K562 (cell line): ENCODE data around the gene LAMA5. TPM values are rescaled to one million over a fixed set of nuclear protein-coding genes. Genes with fewer than 3 reads are reported as not detected.

Source experiments
- ATAC-seq: fragments of 200-7000 bp; cut with Tn5 transposase; 3 replicates; pipeline ENCODE4 v1.9.1; 2020; ENCODE audit warnings: moderate library complexity
- BruUV-seq: library from RNA; stranded (reverse); fragments of 400-500 nt; replicated peaks from 2 replicates; lab custom pipeline; 2021; lab: Mats Ljungman, UMichigan
- CTCF ChIA-PET: fragments of 300-600 bp; formaldehyde crosslinking; extraction: SDS; loops from one replicate; lab custom pipeline; 2021; ENCODE audit warnings: low intra/inter-chr PET ratio; lab: Yijun Ruan, JAX
- POLR2A ChIA-PET: fragments of 300-600, 350-650 bp; sonication (Branson Sonifier 250); formaldehyde crosslinking; extraction: SDS; loops from one replicate; lab custom pipeline; 2021; ENCODE audit warnings: antibody characterized with exemption, inconsistent platforms; lab: Yijun Ruan, JAX
- DNase-seq, 4 experiments: peaks; one replicate each; pipeline versions ENCODE4 v3.0.0 to v3.0.0-alpha.2; 2011 to 2018; ENCODE audit warnings: low spot score in 3 of 4, mixed read lengths in 3 of 4; ENCODE audit errors: extremely low read depth in 1 of 4
- FAIRE-seq: peaks from 2 replicates; lab custom pipeline; 2011; peaks lifted over from hg19 to GRCh38; lab: Jason Lieb, UNC
- H2AFZ ChIP-seq: 2 replicates; pipeline ENCODE4 v1.6.0; 2011; ENCODE audit warnings: low read depth, low read length, control low read depth, inconsistent platforms
- H3K27ac ChIP-seq: fragments of 200-600 bp; 3 replicates; pipeline ENCODE4 v1.8.0; 2011; ENCODE audit warnings: low read depth, mild to moderate bottlenecking, control low read depth, inconsistent platforms, low read length, moderate library complexity, mixed read lengths; ENCODE audit errors: extremely low read depth
- H3K27me3 ChIP-seq, 2 experiments: fragments of 300-600 bp in 1 of 2; 2 replicates in 1 of 2; 3 replicates in 1 of 2; pipeline versions ENCODE4 v1.6.0 to v1.8.0; 2011; ENCODE audit warnings: inconsistent platforms in 2 of 2, low read length in 2 of 2, mild to moderate bottlenecking in 1 of 2, mixed read lengths in 1 of 2, moderate library complexity in 1 of 2; ENCODE audit not compliant: control insufficient read depth in 2 of 2, insufficient read depth in 2 of 2
- H3K36me3 ChIP-seq: fragments of 300-600 bp; 3 replicates; pipeline ENCODE4 v1.8.0; 2011; ENCODE audit warnings: mild to moderate bottlenecking, low read length, inconsistent platforms; ENCODE audit not compliant: control insufficient read depth, insufficient read depth
- H3K4me1 ChIP-seq, 2 experiments: fragments of 200-600 bp in 1 of 2; replicated peaks in 1 of 2; 2 replicates in 1 of 2; 3 replicates in 1 of 2; pipeline versions ENCODE4 v1.5.1 to v1.8.0; 2011; ENCODE audit warnings: inconsistent platforms in 2 of 2, low read length in 2 of 2, mild to moderate bottlenecking in 1 of 2, mixed read lengths in 1 of 2, moderate library complexity in 1 of 2; ENCODE audit not compliant: control insufficient read depth in 2 of 2, insufficient read depth in 2 of 2
- H3K4me2 ChIP-seq: 2 replicates; pipeline ENCODE4 v1.6.1; 2011; ENCODE audit warnings: low read length, control low read depth, inconsistent platforms, mixed read lengths; ENCODE audit not compliant: insufficient read depth
- H3K4me3 ChIP-seq: fragments of 200-600 bp; sonication (generic), shearing (Covaris generic); 2 replicates; pipeline ENCODE4 v1.5.1; 2016; ENCODE audit warnings: control low read depth, inconsistent platforms
- H3K79me2 ChIP-seq: fragments of 200-600 bp; 3 replicates; pipeline ENCODE4 v1.8.0; 2011; ENCODE audit warnings: low read length, inconsistent platforms; ENCODE audit not compliant: control insufficient read depth, insufficient read depth
- H3K9ac ChIP-seq, 2 experiments: 2 replicates each; pipeline versions ENCODE4 v1.6.0 to v1.6.1; 2011; ENCODE audit warnings: low read depth in 2 of 2, low read length in 2 of 2, control low read depth in 1 of 2, inconsistent platforms in 1 of 2, mild to moderate bottlenecking in 1 of 2, mixed read lengths in 1 of 2; ENCODE audit not compliant: insufficient read depth in 1 of 2
- H3K9me1 ChIP-seq: one replicate; pipeline ENCODE4 v1.6.0; 2011; ENCODE audit warnings: inconsistent platforms, mild to moderate bottlenecking, low read length, moderate library complexity; ENCODE audit not compliant: control insufficient read depth, insufficient read depth
- H3K9me3 ChIP-seq: replicated peaks from 2 replicates; pipeline ENCODE4 v1.5.1; 2011; ENCODE audit warnings: low read depth, low read length, inconsistent platforms; ENCODE audit not compliant: control insufficient read depth, insufficient read depth
- H4K20me1 ChIP-seq: replicated peaks from 2 replicates; pipeline ENCODE4 v1.6.1; 2011; ENCODE audit warnings: low read length, inconsistent platforms, mixed read lengths; ENCODE audit not compliant: control insufficient read depth, insufficient read depth
- CTCF ChIP-seq, 3 experiments: IDR thresholded peaks in 2 of 3; conservative IDR thresholded peaks in 1 of 3; 2 replicates each; pipeline ENCODE4 v1.5.1; 2011 to 2012; ENCODE audit warnings: low read length in 3 of 3, mild to moderate bottlenecking in 3 of 3, control low read depth in 2 of 3, improper control_type of control experiment in 1 of 3, inconsistent platforms in 1 of 3, low read depth in 1 of 3, mixed read lengths in 1 of 3, moderate library complexity in 1 of 3; ENCODE audit not compliant: insufficient read depth in 2 of 3
- POLR2G ChIP-seq: fragments of 200-400 bp; formaldehyde crosslinking; IDR thresholded peaks from 2 replicates; pipeline ENCODE4 v1.6.1; 2017; ENCODE audit warnings: low read depth, mild to moderate bottlenecking, antibody characterized with exemption, low read length, moderate library complexity
- WGBS: fragments of 100-300 bp; shearing (Covaris generic); methylation state at CpG from one replicate; pipeline ENCODE4 v1.1.6; 2016; ENCODE audit warnings: low coverage, mixed read lengths; ENCODE audit not compliant: insufficient coverage; ENCODE audit errors: missing lambda C conversion rate; 5-methylcytosine and 5-hydroxymethylcytosine counted together
- in situ Hi-C: fragments of 300-500 bp; cut with MboI; formaldehyde crosslinking; loops from 4 replicates; pipeline ENCODE4 v1.15.0; 2018; ENCODE audit warnings: inconsistent platforms, mixed read lengths
- intact Hi-C: fragments of 100-400 bp; cut with micrococcal nuclease; formaldehyde crosslinking; loops from 2 replicates; pipeline ENCODE4 v1.14.2; 2022
- polyA plus RNA-seq, 8 experiments: library from polyadenylated mRNA; depleted of rRNA in 4 of 8; stranded (reverse) in 5 of 8; unstranded in 3 of 8; fragments of >200 nt; fragmentation: Nextera tagmentation in 2 of 8; fragmentation: Illumina TruSeq in 1 of 8; extraction: Ambion mirVana in 2 of 8; extraction: Trizol in 1 of 8; gene quantifications; 2 replicates each; pipeline versions ENCODE4 v1.2.1 to v1.2.3, GENCODE V29; 2011 to 2014; ENCODE audit warnings: inconsistent platforms in 1 of 8, missing spikeins in 1 of 8
- total RNA-seq, 7 experiments: library from RNA; depleted of rRNA in 6 of 7; stranded (reverse); fragments of >200 nt in 6 of 7; fragmentation: Illumina TruSeq in 2 of 7; extraction: Trizol in 2 of 7; gene quantifications; 2 replicates each; pipeline versions ENCODE4 v1.2.1 to v1.2.3, GENCODE V29; 2011 to 2021; ENCODE audit warnings: low replicate concordance in 1 of 7
- TF ChIP-seq, protein P1 (sequence below), 2 experiments: IDR thresholded peaks in 1 of 2; conservative IDR thresholded peaks in 1 of 2; 2 replicates each; pipeline ENCODE4 v1.6.1; 2016; ENCODE audit warnings: low read depth in 2 of 2, mild to moderate bottlenecking in 1 of 2, missing compliant biosample characterization in 1 of 2, missing genetic modification characterization in 1 of 2, moderate library complexity in 1 of 2

LAMA5 gene
- total and polyA plus RNA-seq, 9 of the 15 experiments (the other 6 are each of a cell fraction or from before 2014, with no cell fraction given): 0.31 to 101 (median 7.8) TPM

DNA sequence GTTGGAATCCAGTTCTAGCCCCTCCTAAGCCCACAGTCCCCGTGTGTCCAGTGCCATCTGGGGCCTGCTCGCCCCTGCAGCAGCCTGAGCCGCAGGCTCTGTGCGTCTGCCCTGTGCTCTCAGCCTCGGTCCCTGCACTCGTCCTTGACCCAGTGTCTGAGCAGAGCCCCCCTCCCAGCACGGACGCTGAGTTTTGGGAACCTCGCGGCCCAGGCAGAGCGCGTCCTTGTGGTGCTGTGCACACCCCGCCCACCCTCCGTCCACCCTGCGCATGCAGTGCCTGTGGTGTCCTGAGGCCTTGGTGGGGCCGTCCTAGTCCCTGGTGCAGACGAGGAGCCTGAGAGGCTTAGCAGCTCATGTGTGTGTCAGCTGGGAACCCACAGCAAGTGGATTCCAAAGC is 97.2 kb downstream of the LAMA5 start:
- H3K4me2 ChIP-seq: no peak overlapping the region
- H3K9me3 ChIP-seq: no peaks in the 10 kb centered on the region
- no peak overlapping the region for H3K27ac ChIP-seq
- intact Hi-C loops: no loop called here
- peak; percentile 46; the same call in 2 of the 3 replicates for ATAC-seq
- peak overlapping the region in 1 of 2 experiments; percentile 61; a peak in 1 of 4 replicates for H3K9ac ChIP-seq
- TF ChIP-seq POLR2G (peak; percentile 20; the same call in 1 of the 2 replicates), CTCF (IDR thresholded peaks at IDR 0.05 in 2 of 3, conservative IDR thresholded peaks at IDR 0.05 in 1 of 3; ENCODE audit: insufficient read depth in 2 of 3, low read depth in 1 of 3, low read length in 3 of 3) (0 out of 6 replicates have a peak, but pooled peaks of 1 of the 3 experiments have one; percentile 22)
- TF ChIP-seq, protein P1, sequence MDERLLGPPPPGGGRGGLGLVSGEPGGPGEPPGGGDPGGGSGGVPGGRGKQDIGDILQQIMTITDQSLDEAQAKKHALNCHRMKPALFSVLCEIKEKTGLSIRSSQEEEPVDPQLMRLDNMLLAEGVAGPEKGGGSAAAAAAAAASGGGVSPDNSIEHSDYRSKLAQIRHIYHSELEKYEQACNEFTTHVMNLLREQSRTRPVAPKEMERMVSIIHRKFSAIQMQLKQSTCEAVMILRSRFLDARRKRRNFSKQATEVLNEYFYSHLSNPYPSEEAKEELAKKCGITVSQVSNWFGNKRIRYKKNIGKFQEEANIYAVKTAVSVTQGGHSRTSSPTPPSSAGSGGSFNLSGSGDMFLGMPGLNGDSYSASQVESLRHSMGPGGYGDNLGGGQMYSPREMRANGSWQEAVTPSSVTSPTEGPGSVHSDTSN (CRISPR knock-in tag; IDR thresholded peaks at IDR 0.05; ENCODE audit: low read depth): no peak
- TF ChIP-seq, protein P1 (tag; conservative IDR thresholded peaks at IDR 0.05; ENCODE audit: low read depth): no peak
- TF ChIP-seq, all 486 proteins: peak for 2
- Histone ChIP-seq H4K20me1 (peaks cover 18% of the 10 kb centered on the region; the same call in 1 of the 2 replicates), H2AFZ (no peak overlapping the region), H3K4me3 (no peak overlapping the region), H3K9me1 (no peaks in the 10 kb centered on the region), H3K79me2 (no peaks in the 10 kb centered on the region), H3K4me1 (peaks cover 9 to 19% of the 10 kb centered on the region in 2 experiments; a peak in 4 of 5 replicates), H3K27me3 (no peaks in the 10 kb centered on the region), H3K36me3 (peaks cover 22% of the 10 kb centered on the region; the same call in 2 of the 3 replicates)
- in situ Hi-C loops: no loop called here
- DNase-seq (peak in 2 of 4 experiments; percentile 32 to 37), FAIRE-seq (no peak)
- ChIA-PET CTCF (no interaction called here), POLR2A (no interaction called here)
- WGBS: 67% methylated on average over 17 of the region's 17 CpGs
- no TSS peak for BruUV-seq
